Measurements from ENCODE around the gene SEPTIN3.

The SEPTIN3 gene

DNA sequence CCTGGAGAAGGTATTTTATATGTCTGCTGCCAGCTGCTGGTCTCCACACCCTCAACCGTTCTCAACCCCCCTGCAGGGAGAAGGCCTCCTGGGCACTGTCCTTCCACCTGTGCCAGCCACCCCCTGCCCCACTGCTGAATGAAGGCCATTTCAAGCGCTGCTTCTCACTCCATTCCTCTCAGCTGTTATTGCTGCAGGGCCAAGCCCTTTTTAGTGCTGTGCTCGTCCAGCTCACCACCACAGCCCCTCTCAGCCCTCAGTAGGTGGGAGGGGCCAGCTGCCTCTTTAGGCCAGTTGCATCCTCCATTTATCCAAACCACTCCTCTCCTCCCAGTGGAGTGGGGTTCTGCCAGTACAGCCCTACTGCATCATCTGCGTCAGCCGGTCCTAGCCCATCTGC, 27.6 kb downstream of the SEPTIN3 start:
- Histone ChIP-seq H2AFZ (ENCODE audit: low read depth, low read length) (no peak overlapping the region), H3K4me3 (ENCODE audit: low read length) (no peak overlapping the region), H3K27me3 (ENCODE audit: insufficient read depth, low read length) (no peaks in the 10 kb centered on the region), H3K36me3 (ENCODE audit: insufficient read depth, low read length) (peaks cover 55% of the 10 kb centered on the region), H3K9me3 (ENCODE audit: low read length) (no peaks in the 10 kb centered on the region), H3K4me1 (ENCODE audit: insufficient read depth, low read length) (peaks cover 9% of the 10 kb centered on the region)

DNA sequence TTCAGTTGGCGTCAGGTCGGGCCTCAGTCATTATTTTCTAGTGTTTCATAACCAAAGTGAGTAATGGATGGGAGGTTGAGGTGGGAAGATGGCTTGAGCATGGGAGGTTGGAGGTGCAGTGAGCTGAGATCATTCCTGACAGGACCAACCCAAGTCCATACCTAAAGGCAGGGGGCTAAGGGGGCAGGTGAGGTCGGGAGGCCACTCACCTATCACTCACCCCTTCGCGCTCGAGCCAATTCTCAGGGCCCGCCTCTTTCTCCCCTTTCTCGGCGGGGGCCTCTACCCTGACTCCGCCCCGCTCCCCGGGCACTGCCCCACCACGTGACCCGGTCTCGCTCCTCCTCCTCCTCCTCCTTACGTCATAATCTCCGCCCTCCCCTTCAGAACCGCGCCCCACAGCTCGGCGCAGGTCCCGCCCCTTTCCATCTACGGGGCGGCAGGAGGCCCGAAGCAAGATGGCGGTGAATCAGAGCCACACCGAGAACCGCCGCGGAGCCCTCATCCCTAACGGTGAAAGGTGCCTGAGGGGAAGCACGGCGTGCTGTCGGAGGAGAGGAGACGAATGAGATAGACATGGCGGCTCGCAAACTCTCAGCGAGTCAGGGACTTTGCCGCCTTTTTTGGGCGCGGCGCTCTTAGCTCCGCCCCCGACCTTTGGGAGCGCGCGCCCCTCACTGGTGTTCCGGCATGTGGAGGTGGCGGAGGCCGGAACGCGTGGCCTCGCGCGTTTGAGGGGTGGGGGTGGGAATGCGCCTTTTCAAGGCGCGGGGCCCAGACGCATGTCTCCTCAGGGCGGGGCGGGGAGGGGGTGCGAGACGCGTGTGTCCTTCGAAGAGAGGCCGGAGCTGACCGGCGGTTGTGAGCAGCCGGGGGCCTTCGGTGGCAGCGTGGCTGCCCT, 29.4 kb downstream of the SEPTIN3 start, which contains the start of gene WBP2NL:
TSS of gene WBP2NL (plus strand) at position 428 of the 901 bp plus-strand sequence. CDS start at position 459, 31 bp downstream.
- Histone ChIP-seq H3K4me3 (ENCODE audit: low read length) (no peak within 1 kb of the TSS), H3K36me3 (ENCODE audit: insufficient read depth, low read length) (peaks cover 41% of the 10 kb centered on the region), H2AFZ (ENCODE audit: low read depth, low read length) (no peak within 1 kb of the TSS), H3K9me3 (ENCODE audit: low read length) (no peaks in the 10 kb centered on the region), H3K4me1 (ENCODE audit: insufficient read depth, low read length) (peaks cover 9% of the 10 kb centered on the region), H3K27me3 (ENCODE audit: insufficient read depth, low read length) (no peaks in the 10 kb centered on the region)

GRCh38 chr22:42000466-42000865, 31.2 kb downstream of the SEPTIN3 start:
- Histone ChIP-seq H3K4me3 (ENCODE audit: low read length) (no peak overlapping the region), H3K27me3 (ENCODE audit: insufficient read depth, low read length) (no peaks in the 10 kb centered on the region), H3K36me3 (ENCODE audit: insufficient read depth, low read length) (peaks cover 22% of the 10 kb centered on the region), H3K4me1 (ENCODE audit: insufficient read depth, low read length) (peaks cover 9% of the 10 kb centered on the region), H3K9me3 (ENCODE audit: low read length) (no peaks in the 10 kb centered on the region), H2AFZ (ENCODE audit: low read depth, low read length) (no peak overlapping the region)

- H3K9me3 ChIP-seq (ENCODE audit: low read length), result no peaks in the 10 kb centered on the region
- no peaks in the 10 kb centered on the region for H3K27me3 ChIP-seq (ENCODE audit: insufficient read depth, low read length)
- H3K36me3 ChIP-seq (ENCODE audit: insufficient read depth, low read length), result peaks cover 15% of the 10 kb centered on the region
- H3K4me3 ChIP-seq (ENCODE audit: low read length), result no peak overlapping the region
- H3K4me1 ChIP-seq (ENCODE audit: insufficient read depth, low read length), result peaks cover 9% of the 10 kb centered on the region
- H2AFZ ChIP-seq (ENCODE audit: low read depth, low read length), result no peak overlapping the region
Observed at GRCh38 chr22:42001121-42001520, 31.9 kb downstream of the SEPTIN3 start.

GRCh38 chr22:42001706-42002105, 32.5 kb downstream of the SEPTIN3 start:
- no peak overlapping the region for H3K4me3 ChIP-seq (ENCODE audit: low read length)
- H3K27me3 ChIP-seq (ENCODE audit: insufficient read depth, low read length), result no peaks in the 10 kb centered on the region
- H3K4me1 ChIP-seq (ENCODE audit: insufficient read depth, low read length), result peaks cover 9% of the 10 kb centered on the region
- no peak overlapping the region for H2AFZ ChIP-seq (ENCODE audit: low read depth, low read length)
- H3K9me3 ChIP-seq (ENCODE audit: low read length), result no peaks in the 10 kb centered on the region
- H3K36me3 ChIP-seq (ENCODE audit: insufficient read depth, low read length), result peaks cover 10% of the 10 kb centered on the region

DNA sequence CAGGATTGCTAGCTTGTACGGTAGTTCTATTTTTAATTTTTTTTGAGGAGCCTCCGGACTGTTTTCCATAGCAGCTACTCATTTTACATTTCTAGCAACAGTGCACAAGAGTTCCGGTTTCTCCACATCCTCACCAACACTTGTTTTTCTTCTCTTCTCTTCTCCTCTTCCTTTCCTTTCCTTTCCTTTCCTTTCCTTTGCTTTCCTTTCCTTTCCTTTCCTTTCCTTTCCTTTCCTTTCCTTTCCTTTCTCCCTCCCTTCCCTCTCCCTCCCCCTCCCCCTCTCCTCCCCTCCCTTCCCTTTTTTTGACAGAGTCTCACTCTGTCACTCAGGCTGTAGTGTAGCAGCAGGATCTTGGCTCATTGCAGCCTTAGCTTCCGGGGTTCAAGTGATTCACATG, 38.7 kb downstream of the SEPTIN3 start:
- H3K9me3 ChIP-seq (ENCODE audit: low read length), result no peaks in the 10 kb centered on the region
- H3K4me1 ChIP-seq (ENCODE audit: insufficient read depth, low read length), result no peaks in the 10 kb centered on the region
- no peaks in the 10 kb centered on the region for H3K36me3 ChIP-seq (ENCODE audit: insufficient read depth, low read length)
- no peaks in the 10 kb centered on the region for H3K27me3 ChIP-seq (ENCODE audit: insufficient read depth, low read length)
- no peak overlapping the region for H2AFZ ChIP-seq (ENCODE audit: low read depth, low read length)
- H3K4me3 ChIP-seq (ENCODE audit: low read length), result no peak overlapping the region

- Histone ChIP-seq H3K27me3 (ENCODE audit: insufficient read depth, low read length) (no peaks in the 10 kb centered on the region), H3K4me3 (ENCODE audit: low read length) (no peak overlapping the region), H3K4me1 (ENCODE audit: insufficient read depth, low read length) (no peaks in the 10 kb centered on the region), H3K9me3 (ENCODE audit: low read length) (no peaks in the 10 kb centered on the region), H3K36me3 (ENCODE audit: insufficient read depth, low read length) (no peaks in the 10 kb centered on the region), H2AFZ (ENCODE audit: low read depth, low read length) (no peak overlapping the region)
Observed at GRCh38 chr22:42010778-42011177, 41.5 kb downstream of the SEPTIN3 start.

DNA sequence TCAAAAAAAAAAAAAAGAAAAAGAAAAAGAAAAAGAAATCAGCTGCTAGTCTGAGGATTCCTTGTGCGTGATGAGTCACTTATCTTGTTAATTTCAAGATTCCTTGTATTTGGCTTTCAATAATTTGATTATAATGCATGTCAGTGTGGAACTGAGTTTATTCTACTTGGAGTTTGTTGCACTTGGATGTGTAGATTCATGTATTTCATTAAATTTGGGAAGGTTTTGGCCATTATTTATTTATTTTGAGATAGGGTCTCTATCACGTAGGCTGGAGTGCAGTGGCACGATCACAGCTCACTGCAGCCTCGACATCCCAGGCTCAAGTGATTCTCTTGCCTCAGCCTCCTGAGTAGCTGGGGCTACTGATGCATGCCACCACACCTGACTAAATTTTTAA, 44.1 kb downstream of the SEPTIN3 start:
- Histone ChIP-seq H3K4me3 (ENCODE audit: low read length) (no peak overlapping the region), H3K9me3 (ENCODE audit: low read length) (no peaks in the 10 kb centered on the region), H3K4me1 (ENCODE audit: insufficient read depth, low read length) (no peaks in the 10 kb centered on the region), H2AFZ (ENCODE audit: low read depth, low read length) (no peak overlapping the region), H3K27me3 (ENCODE audit: insufficient read depth, low read length) (peaks cover 2% of the 10 kb centered on the region), H3K36me3 (ENCODE audit: insufficient read depth, low read length) (no peaks in the 10 kb centered on the region)

- Histone ChIP-seq H3K4me1 (ENCODE audit: insufficient read depth, low read length) (no peaks in the 10 kb centered on the region), H3K36me3 (ENCODE audit: insufficient read depth, low read length) (no peaks in the 10 kb centered on the region), H2AFZ (ENCODE audit: low read depth, low read length) (no peak overlapping the region), H3K4me3 (ENCODE audit: low read length) (no peak overlapping the region), H3K9me3 (ENCODE audit: low read length) (no peaks in the 10 kb centered on the region), H3K27me3 (ENCODE audit: insufficient read depth, low read length) (peaks cover 2% of the 10 kb centered on the region)
Observed at GRCh38 chr22:42016111-42016510, 46.9 kb downstream of the SEPTIN3 start.

- no peak overlapping the region for H3K4me3 ChIP-seq (ENCODE audit: low read length)
Observed at GRCh38 chr22:42018224-42018623, 49.0 kb downstream of the SEPTIN3 start.

More at GRCh38 chr22:42018224-42018623, 49.0 kb downstream of the SEPTIN3 start:
- Histone ChIP-seq H3K4me1 (ENCODE audit: insufficient read depth, low read length) (no peaks in the 10 kb centered on the region), H3K9me3 (ENCODE audit: low read length) (no peaks in the 10 kb centered on the region), H3K36me3 (ENCODE audit: insufficient read depth, low read length) (no peaks in the 10 kb centered on the region), H3K27me3 (ENCODE audit: insufficient read depth, low read length) (peaks cover 2% of the 10 kb centered on the region), H2AFZ (ENCODE audit: low read depth, low read length) (no peak overlapping the region)

All from neuron (in vitro differentiated cells).